ENCODE measurements around the gene TRIM72.
"Not testable (repeated sequence)": the region's sequence is repeated elsewhere in the genome, so short reads cannot be mapped to it uniquely, and the experiment has no call there.

Gene TRIM72

GRCh38 chr16:31213877-31214707 is at the start of gene TRIM72:
TRIM72 (plus strand) TSS chr16:31214119; CDS start chr16:31214739, 620 bp downstream.
- DNase-seq: no peak

- no peak for DNase-seq
Measured at GRCh38 chr16:31167315-31167714, 46.6 kb upstream of the TRIM72 start.

- no peak for DNase-seq
Measured at GRCh38 chr16:31168848-31169247, 45.1 kb upstream of the TRIM72 start.

- not testable (repeated sequence) for DNase-seq
Measured at GRCh38 chr16:31170048-31170447, 43.9 kb upstream of the TRIM72 start.

GRCh38 chr16:31177136-31177535 is 36.8 kb upstream of the TRIM72 start:
- DNase-seq: no peak

- DNase-seq: no peak
Measured at GRCh38 chr16:31179219-31179746, 34.6 kb upstream of the TRIM72 start.

- peak; percentile 99 for DNase-seq
Measured at GRCh38 chr16:31179747-31180459, 34.0 kb upstream of the TRIM72 start, which contains the start of gene FUS. FUS (plus strand) TSS chr16:31180139; CDS start chr16:31180215, 76 bp downstream.

GRCh38 chr16:31181102-31181830 is 32.7 kb upstream of the TRIM72 start:
- no peak for DNase-seq

GRCh38 chr16:31182391-31182790 is 31.5 kb upstream of the TRIM72 start:
- no peak for DNase-seq

GRCh38 chr16:31183432-31184428 is 30.2 kb upstream of the TRIM72 start:
- DNase-seq: no peak

- no peak for DNase-seq
Measured at GRCh38 chr16:31184888-31185287, 29.0 kb upstream of the TRIM72 start.

- no peak for DNase-seq
Measured at GRCh38 chr16:31185339-31185738, 28.6 kb upstream of the TRIM72 start.

- no peak for DNase-seq
Measured at GRCh38 chr16:31186176-31186575, 27.7 kb upstream of the TRIM72 start.

GRCh38 chr16:31186930-31187807 is 26.8 kb upstream of the TRIM72 start:
- DNase-seq: no peak

GRCh38 chr16:31187808-31188189 is 26.1 kb upstream of the TRIM72 start:
- no peak for DNase-seq

- no peak for DNase-seq
Measured at GRCh38 chr16:31188450-31189411, 25.2 kb upstream of the TRIM72 start.

GRCh38 chr16:31189412-31189778 is 24.5 kb upstream of the TRIM72 start:
- no peak for DNase-seq

GRCh38 chr16:31190061-31190460 is 23.9 kb upstream of the TRIM72 start:
- DNase-seq: no peak

GRCh38 chr16:31190818-31191444 is 23.0 kb upstream of the TRIM72 start:
- no peak for DNase-seq

Data from eye (tissue), 1 donor.